ENCODE data around the gene PRDM1. TPM values are rescaled to one million over a fixed set of nuclear protein-coding genes. Genes with fewer than 3 reads are reported as not detected.

PRDM1 gene
- total and polyA plus RNA-seq, 2 donors: 1.8 to 4.0 TPM

DNA sequence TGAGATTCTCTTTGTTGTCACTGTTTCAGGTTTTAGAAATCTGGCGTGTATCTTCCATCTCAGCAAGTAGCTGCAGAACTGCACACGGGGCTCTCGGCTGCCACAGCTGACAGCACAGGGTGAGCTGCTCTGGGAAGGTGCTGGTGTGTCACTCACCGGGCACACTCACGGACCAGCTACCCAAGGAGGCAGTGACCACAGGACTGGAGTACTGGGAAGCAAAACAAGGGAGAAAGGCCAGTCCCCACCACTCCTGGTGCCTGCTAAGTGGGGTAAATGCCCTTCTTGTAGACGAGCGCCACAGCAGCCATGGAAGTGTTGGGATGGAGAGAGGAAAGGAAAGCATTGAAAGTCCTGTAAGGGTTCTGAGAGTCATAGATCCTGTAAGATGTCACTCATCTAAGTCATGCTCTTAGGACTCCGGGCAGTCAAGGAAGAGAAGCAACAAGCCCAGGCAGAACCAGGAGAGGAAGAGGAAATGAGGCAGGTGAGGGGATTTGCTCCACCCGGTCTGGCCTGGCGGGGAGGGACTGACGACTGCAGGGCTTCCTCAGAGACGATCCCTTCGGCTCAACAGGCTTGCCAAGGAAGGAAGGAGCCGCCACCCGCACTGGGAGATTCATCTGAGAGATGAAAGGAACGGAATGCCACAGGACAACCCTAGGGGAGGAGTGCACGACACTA, 48.1 kb downstream of the PRDM1 start:
- 92% methylated on average over 17 of the region's 17 CpGs for whole genome bisulfite sequencing
- DNase-seq (ENCODE audit: low read depth in 6 of 9, low spot score in 9 of 9): no peak
- no peaks in the 10 kb centered on the region for H3K27me3 ChIP-seq (ENCODE audit: control insufficient read depth in 2 of 2, insufficient read depth in 1 of 2, low read length in 1 of 2)
- no peaks in the 10 kb centered on the region for H3K4me1 ChIP-seq (ENCODE audit: control insufficient read depth in 2 of 2, insufficient read depth in 2 of 2, low read length in 2 of 2)
- no peak overlapping the region for H3K4me3 ChIP-seq (ENCODE audit: low read length in 2 of 2)
- no peak overlapping the region for H3K27ac ChIP-seq (ENCODE audit: low read depth in 1 of 2, low read length in 1 of 2)
- H3K36me3 ChIP-seq (ENCODE audit: control insufficient read depth in 2 of 2, insufficient read depth in 2 of 2, low read length in 1 of 2): no peaks in the 10 kb centered on the region
- no peaks in the 10 kb centered on the region for H3K9me3 ChIP-seq (ENCODE audit: control insufficient read depth in 2 of 2, insufficient read depth in 1 of 2, low read length in 1 of 2)

DNA sequence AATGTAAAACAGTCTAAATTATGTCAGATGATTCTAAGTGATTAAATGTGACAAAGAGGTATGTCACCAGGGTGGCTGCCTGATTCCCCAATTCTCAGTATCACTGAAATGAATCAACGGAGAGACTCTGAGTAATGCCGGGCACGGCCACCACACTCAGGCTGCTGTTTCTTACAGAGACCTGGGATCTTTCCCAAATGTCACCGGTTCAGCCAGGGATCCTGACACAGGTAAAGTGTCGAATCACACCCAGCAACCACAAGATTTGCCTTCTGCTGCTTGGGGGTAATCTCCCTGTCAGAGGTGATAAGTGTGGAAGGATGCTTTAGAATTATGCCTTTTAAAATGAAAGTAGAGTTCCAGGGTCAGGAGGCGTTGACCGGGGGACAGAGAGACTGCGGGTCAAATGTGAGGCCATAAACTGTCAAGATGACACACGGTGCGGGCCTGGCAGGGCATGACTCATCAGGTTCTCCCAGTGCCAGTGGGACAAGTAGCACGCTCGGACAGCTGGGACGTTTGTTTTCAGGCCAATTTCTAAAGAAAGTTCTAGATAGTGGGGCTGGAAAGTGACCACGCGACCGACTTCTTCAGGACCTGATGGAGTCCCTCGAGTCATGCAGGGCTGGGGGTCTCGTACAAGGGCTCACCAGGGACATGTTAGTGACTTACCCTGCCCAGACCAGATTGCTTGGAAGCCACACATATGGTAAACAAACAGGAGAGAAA, 48.9 kb downstream of the PRDM1 start:
- H3K27me3 ChIP-seq (ENCODE audit: control insufficient read depth in 2 of 2, insufficient read depth in 1 of 2, low read length in 1 of 2): no peaks in the 10 kb centered on the region
- no peak for DNase-seq (ENCODE audit: low read depth in 6 of 9, low spot score in 9 of 9)
- 93% methylated on average over 18 of the region's 18 CpGs for WGBS
- no peaks in the 10 kb centered on the region for H3K9me3 ChIP-seq (ENCODE audit: control insufficient read depth in 2 of 2, insufficient read depth in 1 of 2, low read length in 1 of 2)
- no peaks in the 10 kb centered on the region for H3K36me3 ChIP-seq (ENCODE audit: control insufficient read depth in 2 of 2, insufficient read depth in 2 of 2, low read length in 1 of 2)
- H3K4me3 ChIP-seq (ENCODE audit: low read length in 2 of 2): no peak overlapping the region
- H3K4me1 ChIP-seq (ENCODE audit: control insufficient read depth in 2 of 2, insufficient read depth in 2 of 2, low read length in 2 of 2): no peaks in the 10 kb centered on the region
- H3K27ac ChIP-seq (ENCODE audit: low read depth in 1 of 2, low read length in 1 of 2): no peak overlapping the region

DNA sequence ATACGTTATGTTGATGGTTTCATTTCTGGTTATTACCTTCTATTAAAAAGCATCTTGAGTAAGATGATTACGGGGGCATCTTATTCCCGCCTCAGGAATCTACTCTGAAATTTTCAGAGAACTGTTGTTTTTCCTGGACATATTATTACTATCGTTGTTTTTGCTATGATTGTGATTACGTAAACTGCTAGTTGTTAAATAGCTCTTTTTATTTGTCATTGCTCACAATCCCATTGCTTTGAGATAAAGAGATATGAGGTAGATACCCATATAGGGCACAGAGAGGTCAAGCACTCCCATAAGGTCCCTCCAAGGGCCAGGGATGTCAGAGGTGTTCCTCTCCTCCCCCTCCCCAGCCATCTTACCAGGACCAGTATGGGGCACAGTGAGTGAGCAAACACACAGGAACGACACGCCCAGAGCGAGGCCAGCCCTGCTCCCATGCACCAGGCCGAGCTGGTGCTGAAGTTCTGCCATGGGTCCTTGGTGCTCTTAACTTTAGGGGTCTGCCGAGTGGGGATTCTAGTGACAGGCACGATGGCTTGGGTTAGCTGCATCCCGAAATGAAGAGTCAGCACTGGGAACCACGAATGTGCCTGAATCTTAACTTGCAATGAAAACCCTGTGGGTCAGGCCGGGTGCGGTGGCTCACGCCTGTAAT, 49.9 kb downstream of the PRDM1 start:
- no peaks in the 10 kb centered on the region for H3K36me3 ChIP-seq (ENCODE audit: control insufficient read depth in 2 of 2, insufficient read depth in 2 of 2, low read length in 1 of 2)
- H3K4me1 ChIP-seq (ENCODE audit: control insufficient read depth in 2 of 2, insufficient read depth in 2 of 2, low read length in 2 of 2): no peaks in the 10 kb centered on the region
- H3K27ac ChIP-seq (ENCODE audit: low read depth in 1 of 2, low read length in 1 of 2): no peak overlapping the region
- no peaks in the 10 kb centered on the region for H3K27me3 ChIP-seq (ENCODE audit: control insufficient read depth in 2 of 2, insufficient read depth in 1 of 2, low read length in 1 of 2)
- 98% methylated on average over 16 of the region's 16 CpGs for WGBS
- no peaks in the 10 kb centered on the region for H3K9me3 ChIP-seq (ENCODE audit: control insufficient read depth in 2 of 2, insufficient read depth in 1 of 2, low read length in 1 of 2)
- DNase-seq (ENCODE audit: low read depth in 6 of 9, low spot score in 9 of 9): no peak
- H3K4me3 ChIP-seq (ENCODE audit: low read length in 2 of 2): no peak overlapping the region

GRCh38 chr6:106136845-106137244, 50.7 kb downstream of the PRDM1 start:
- Histone ChIP-seq H3K4me1 (ENCODE audit: control insufficient read depth in 2 of 2, insufficient read depth in 2 of 2, low read length in 2 of 2) (peaks cover 7% of the 10 kb centered on the region in 2 donors), H3K27ac (ENCODE audit: low read depth in 1 of 2, low read length in 1 of 2) (no peak overlapping the region), H3K27me3 (ENCODE audit: control insufficient read depth in 2 of 2, insufficient read depth in 1 of 2, low read length in 1 of 2) (no peaks in the 10 kb centered on the region), H3K4me3 (ENCODE audit: low read length in 2 of 2) (no peak overlapping the region), H3K9me3 (ENCODE audit: control insufficient read depth in 2 of 2, insufficient read depth in 1 of 2, low read length in 1 of 2) (no peaks in the 10 kb centered on the region), H3K36me3 (ENCODE audit: control insufficient read depth in 2 of 2, insufficient read depth in 2 of 2, low read length in 1 of 2) (no peaks in the 10 kb centered on the region)
- WGBS: 96% methylated on average over 5 of the region's 5 CpGs
- no peak for DNase-seq (ENCODE audit: low read depth in 6 of 9, low spot score in 9 of 9)

- DNase-seq (ENCODE audit: low read depth in 6 of 9, low spot score in 9 of 9): no peak
- no peaks in the 10 kb centered on the region for H3K36me3 ChIP-seq (ENCODE audit: control insufficient read depth in 2 of 2, insufficient read depth in 2 of 2, low read length in 1 of 2)
- no peaks in the 10 kb centered on the region for H3K27me3 ChIP-seq (ENCODE audit: control insufficient read depth in 2 of 2, insufficient read depth in 1 of 2, low read length in 1 of 2)
- H3K27ac ChIP-seq (ENCODE audit: low read depth in 1 of 2, low read length in 1 of 2): no peak overlapping the region
- H3K9me3 ChIP-seq (ENCODE audit: control insufficient read depth in 2 of 2, insufficient read depth in 1 of 2, low read length in 1 of 2): no peaks in the 10 kb centered on the region
- 83% methylated on average over 6 of the region's 6 CpGs for WGBS
- no peak overlapping the region for H3K4me3 ChIP-seq (ENCODE audit: low read length in 2 of 2)
- H3K4me1 ChIP-seq (ENCODE audit: control insufficient read depth in 2 of 2, insufficient read depth in 2 of 2, low read length in 2 of 2): peaks cover 10 to 20% of the 10 kb centered on the region in 2 donors
Observed at GRCh38 chr6:106138151-106138550, 52.0 kb downstream of the PRDM1 start.

GRCh38 chr6:106141441-106142237, 55.5 kb downstream of the PRDM1 start:
- no peaks in the 10 kb centered on the region for H3K36me3 ChIP-seq (ENCODE audit: control insufficient read depth in 2 of 2, insufficient read depth in 2 of 2, low read length in 1 of 2)
- WGBS: 28% methylated on average over 9 of the region's 9 CpGs
- H3K27me3 ChIP-seq (ENCODE audit: control insufficient read depth in 2 of 2, insufficient read depth in 1 of 2, low read length in 1 of 2): no peaks in the 10 kb centered on the region
- H3K4me3 ChIP-seq (ENCODE audit: low read length in 2 of 2): no peak overlapping the region
- no peak overlapping the region for H3K27ac ChIP-seq (ENCODE audit: low read depth in 1 of 2, low read length in 1 of 2)
- peak in 3 of 9 donors; percentile 29 to 68 (median 31) for DNase-seq (ENCODE audit: low read depth in 6 of 9, low spot score in 9 of 9)
- no peaks in the 10 kb centered on the region for H3K9me3 ChIP-seq (ENCODE audit: control insufficient read depth in 2 of 2, insufficient read depth in 1 of 2, low read length in 1 of 2)
- peaks cover 10 to 30% of the 10 kb centered on the region in 2 donors for H3K4me1 ChIP-seq (ENCODE audit: control insufficient read depth in 2 of 2, insufficient read depth in 2 of 2, low read length in 2 of 2)

- H3K4me3 ChIP-seq (ENCODE audit: low read length in 2 of 2): no peak overlapping the region
- no peaks in the 10 kb centered on the region for H3K36me3 ChIP-seq (ENCODE audit: control insufficient read depth in 2 of 2, insufficient read depth in 2 of 2, low read length in 1 of 2)
- 95% methylated on average over 2 of the region's 2 CpGs for WGBS
- H3K27ac ChIP-seq (ENCODE audit: low read depth in 1 of 2, low read length in 1 of 2): no peak overlapping the region
- no peak for DNase-seq (ENCODE audit: low read depth in 6 of 9, low spot score in 9 of 9)
- H3K4me1 ChIP-seq (ENCODE audit: control insufficient read depth in 2 of 2, insufficient read depth in 2 of 2, low read length in 2 of 2): peaks cover 10 to 30% of the 10 kb centered on the region in 2 donors
- H3K9me3 ChIP-seq (ENCODE audit: control insufficient read depth in 2 of 2, insufficient read depth in 1 of 2, low read length in 1 of 2): no peaks in the 10 kb centered on the region
- no peaks in the 10 kb centered on the region for H3K27me3 ChIP-seq (ENCODE audit: control insufficient read depth in 2 of 2, insufficient read depth in 1 of 2, low read length in 1 of 2)
Observed at GRCh38 chr6:106142876-106143431, 56.8 kb downstream of the PRDM1 start.

DNA sequence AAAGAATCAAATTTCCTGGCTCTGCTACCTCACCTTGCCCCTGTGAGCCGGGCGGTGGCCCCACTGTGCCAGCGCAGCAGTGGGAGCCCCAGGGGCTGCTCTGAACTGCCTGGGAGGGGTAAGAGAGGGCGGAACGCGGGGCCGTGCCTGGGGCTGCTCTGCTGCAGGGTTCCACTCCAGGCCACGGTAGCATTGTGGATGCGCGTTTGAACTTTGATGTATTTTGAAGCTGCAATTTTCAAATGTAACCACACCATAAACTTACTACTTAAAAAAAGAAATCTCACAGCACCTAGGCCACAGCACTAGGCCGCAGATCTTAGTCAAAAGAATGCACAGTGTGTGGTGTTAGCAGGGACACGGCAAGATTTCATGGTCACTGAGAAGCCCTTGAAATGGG, 57.5 kb downstream of the PRDM1 start:
- no peaks in the 10 kb centered on the region for H3K9me3 ChIP-seq (ENCODE audit: control insufficient read depth in 2 of 2, insufficient read depth in 1 of 2, low read length in 1 of 2)
- no peak overlapping the region for H3K4me3 ChIP-seq (ENCODE audit: low read length in 2 of 2)
- WGBS: 83% methylated on average over 12 of the region's 12 CpGs
- peak in 2 of 9 donors; percentile 19 to 42 for DNase-seq (ENCODE audit: low read depth in 6 of 9, low spot score in 9 of 9)
- H3K27me3 ChIP-seq (ENCODE audit: control insufficient read depth in 2 of 2, insufficient read depth in 1 of 2, low read length in 1 of 2): no peaks in the 10 kb centered on the region
- peaks cover 10 to 30% of the 10 kb centered on the region in 2 donors for H3K4me1 ChIP-seq (ENCODE audit: control insufficient read depth in 2 of 2, insufficient read depth in 2 of 2, low read length in 2 of 2)
- H3K27ac ChIP-seq (ENCODE audit: low read depth in 1 of 2, low read length in 1 of 2): no peak overlapping the region
- H3K36me3 ChIP-seq (ENCODE audit: control insufficient read depth in 2 of 2, insufficient read depth in 2 of 2, low read length in 1 of 2): no peaks in the 10 kb centered on the region

Data from thymus (tissue), 11 donors.